Endothelial cell (in vitro differentiated cells): ENCODE measurements around the gene SRMS. TPM values are rescaled to one million over a fixed set of nuclear protein-coding genes. Genes with fewer than 3 reads are reported as not detected.

Source experiments
- DNase-seq: peaks from one replicate; pipeline ENCODE4 v3.0.0; 2021; ENCODE audit warnings: low spot score
- H3K27ac Mint-ChIP-seq: one replicate; pipeline ENCODE4 v1.8.0; 2021; ENCODE audit warnings: mixed read lengths, inconsistent platforms; ENCODE audit not compliant: unreplicated experiment
- H3K27me3 Mint-ChIP-seq: one replicate; pipeline ENCODE4 v1.8.0; 2021; ENCODE audit warnings: mild to moderate bottlenecking, moderate library complexity, mixed read lengths, inconsistent platforms; ENCODE audit not compliant: unreplicated experiment
- H3K36me3 Mint-ChIP-seq: one replicate; pipeline ENCODE4 v1.8.0; 2021; ENCODE audit warnings: mild to moderate bottlenecking, low read depth, mixed read lengths, inconsistent platforms; ENCODE audit not compliant: unreplicated experiment
- H3K4me1 Mint-ChIP-seq: one replicate; pipeline ENCODE4 v1.8.0; 2021; ENCODE audit warnings: mild to moderate bottlenecking, mixed read lengths, inconsistent platforms; ENCODE audit not compliant: unreplicated experiment
- H3K4me3 Mint-ChIP-seq: one replicate; pipeline ENCODE4 v1.8.0; 2021; ENCODE audit warnings: mild to moderate bottlenecking, mixed read lengths, inconsistent platforms; ENCODE audit not compliant: unreplicated experiment
- H3K9me3 Mint-ChIP-seq: one replicate; pipeline ENCODE4 v1.8.0; 2021; ENCODE audit warnings: mixed read lengths, inconsistent platforms; ENCODE audit not compliant: unreplicated experiment
- CTCF ChIP-seq: fragments of 200-600 bp; sonication (generic); IDR thresholded peaks from one replicate; pipeline ENCODE4 v1.5.0; 2021; ENCODE audit warnings: antibody characterized with exemption; ENCODE audit not compliant: unreplicated experiment
- total RNA-seq: library from RNA; stranded (reverse); fragmentation: NEBNext Ultra II Directional; extraction: Animal tissue kit (Norgen Biotek cat#: 25700); gene quantifications from one replicate; pipeline ENCODE4 v1.2.1, GENCODE V29; 2021; ENCODE audit not compliant: unreplicated experiment

The SRMS gene
- total RNA-seq, 1 donor from 2014 or later, result not detected

DNA sequence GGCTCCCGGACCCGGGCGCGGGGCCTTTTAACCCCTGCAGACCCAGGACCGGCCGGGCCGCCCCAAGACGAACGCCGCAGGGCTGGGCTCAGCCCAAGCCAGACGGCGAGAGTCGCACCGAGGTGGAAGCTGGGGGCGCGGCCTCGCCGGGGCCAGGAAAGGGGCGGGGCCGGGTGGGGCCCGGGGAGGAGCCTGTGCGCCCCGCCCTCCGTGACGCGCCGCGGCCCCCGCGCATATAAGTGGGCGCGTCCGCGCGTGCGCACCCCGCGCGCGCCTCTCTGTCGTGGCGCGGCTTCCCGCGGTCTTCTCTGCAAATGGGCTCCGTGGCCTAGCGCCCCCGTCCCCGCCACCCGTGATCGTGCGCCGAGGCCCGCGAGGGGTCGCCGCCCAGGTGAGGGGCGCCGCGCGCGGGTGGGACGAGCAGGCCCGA is 27.0 kb downstream of the SRMS start, which contains the start of gene PPDPF:
Gene PPDPF (plus strand): TSS at position 262 of the 430 bp plus-strand sequence. CDS start 544 bp downstream, outside the sequence.
- H3K27me3 Mint-ChIP-seq, result peaks cover 17% of the 10 kb centered on the region
- peak within 1 kb of the TSS; percentile 88 for H3K27ac Mint-ChIP-seq
- peak within 1 kb of the TSS; percentile 91 for H3K4me3 Mint-ChIP-seq
- DNase-seq, result peak; percentile 90
- peaks cover 15% of the 10 kb centered on the region for H3K36me3 Mint-ChIP-seq
- no peak for TF ChIP-seq CTCF
- H3K4me1 Mint-ChIP-seq, result peaks cover 5% of the 10 kb centered on the region
- H3K9me3 Mint-ChIP-seq, result no peaks in the 10 kb centered on the region

GRCh38 chr20:63519668-63520503 is 27.7 kb downstream of the SRMS start:
- peak overlapping the region; percentile 88 for H3K27ac Mint-ChIP-seq
- peak overlapping the region; percentile 88 for H3K4me3 Mint-ChIP-seq
- peaks cover 15% of the 10 kb centered on the region for H3K36me3 Mint-ChIP-seq
- H3K9me3 Mint-ChIP-seq, result no peaks in the 10 kb centered on the region
- DNase-seq, result peak; percentile 76
- H3K4me1 Mint-ChIP-seq, result peaks cover 5% of the 10 kb centered on the region
- TF ChIP-seq CTCF, result no peak
- peaks cover 19% of the 10 kb centered on the region for H3K27me3 Mint-ChIP-seq

DNA sequence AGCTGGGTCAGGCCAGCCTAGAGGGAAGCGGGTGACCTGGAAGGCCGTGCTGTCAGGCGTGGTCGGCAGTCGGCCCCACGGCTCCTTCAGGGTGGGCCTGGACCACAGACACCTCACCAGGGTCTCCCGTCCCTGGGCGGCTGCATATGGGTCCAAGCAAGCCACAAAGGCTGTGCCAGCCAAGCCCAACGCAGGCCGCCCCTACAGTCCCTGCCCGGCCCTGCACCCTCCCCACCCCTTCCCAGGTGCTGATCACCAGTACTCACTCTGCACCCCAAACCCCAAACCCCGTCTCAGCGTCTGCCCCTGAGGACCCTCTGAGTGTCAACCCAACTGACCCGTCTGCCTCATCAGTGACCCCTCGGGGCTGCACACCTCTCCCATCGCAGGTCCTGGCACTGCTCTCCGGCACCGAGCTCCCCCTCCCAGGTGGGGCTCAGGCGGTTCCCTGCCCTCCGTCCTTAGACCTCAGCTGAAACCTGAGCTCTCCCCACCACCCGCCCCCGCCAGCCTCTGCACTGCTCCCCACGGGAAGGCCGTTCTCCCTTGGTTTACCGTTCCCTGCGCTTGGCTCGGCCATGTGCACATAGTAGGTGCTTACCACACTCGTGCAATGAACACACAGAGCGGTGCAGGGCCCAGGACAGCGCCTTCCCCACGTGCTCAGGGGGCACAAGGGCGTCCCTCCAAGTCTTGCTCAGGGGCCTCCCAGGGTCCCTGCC is 28.4 kb downstream of the SRMS start:
- peak overlapping the region; percentile 88 for H3K27ac Mint-ChIP-seq
- H3K27me3 Mint-ChIP-seq, result peaks cover 19% of the 10 kb centered on the region
- H3K9me3 Mint-ChIP-seq, result no peaks in the 10 kb centered on the region
- peak overlapping the region; percentile 88 for H3K4me3 Mint-ChIP-seq
- TF ChIP-seq CTCF, result no peak
- DNase-seq, result no peak
- H3K4me1 Mint-ChIP-seq, result peaks cover 5% of the 10 kb centered on the region
- H3K36me3 Mint-ChIP-seq, result peaks cover 15% of the 10 kb centered on the region

DNA sequence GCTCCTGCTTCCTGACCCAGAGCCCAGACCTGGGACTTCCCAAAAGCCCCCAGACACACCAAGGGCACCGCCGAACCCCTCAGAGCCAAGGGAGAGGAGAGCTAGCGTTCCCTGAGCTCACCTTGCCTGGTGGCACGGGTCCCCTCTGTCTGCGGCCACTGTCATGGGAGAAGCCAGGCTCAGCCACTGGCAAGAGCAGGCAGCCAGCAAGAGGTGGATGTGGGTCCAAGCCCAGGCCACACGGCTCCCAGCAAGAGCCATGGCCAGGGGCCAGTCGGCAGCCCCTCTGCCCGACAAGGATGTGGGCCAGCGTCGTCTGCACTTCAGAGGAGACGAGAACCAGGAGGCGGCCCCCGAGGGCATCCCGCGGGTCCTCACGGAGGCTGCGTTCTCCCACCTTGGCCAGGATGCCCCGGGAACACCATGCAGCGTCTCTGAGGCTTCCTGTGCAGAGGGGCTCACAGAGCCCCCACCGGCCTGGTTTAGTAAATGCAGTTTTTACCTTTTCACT is 29.1 kb downstream of the SRMS start:
- peaks cover 12% of the 10 kb centered on the region for H3K36me3 Mint-ChIP-seq
- no peak for TF ChIP-seq CTCF
- H3K27ac Mint-ChIP-seq, result no peak overlapping the region
- no peak for DNase-seq
- peak overlapping the region; percentile 86 for H3K4me3 Mint-ChIP-seq
- no peaks in the 10 kb centered on the region for H3K9me3 Mint-ChIP-seq
- H3K27me3 Mint-ChIP-seq, result peaks cover 12% of the 10 kb centered on the region
- H3K4me1 Mint-ChIP-seq, result peaks cover 5% of the 10 kb centered on the region
